IMR-90 (cell line): ENCODE results near the gene ME1. TPM values are rescaled to one million over a fixed set of nuclear protein-coding genes. Genes with fewer than 3 reads are reported as not detected.
A peak's percentile ranks its signal among the peaks of the same experiment; 100 is the strongest.

ENCODE experiments used
- ATAC-seq: fragments of 200-7000 bp; cut with Tn5 transposase; 2 replicates; pipeline ENCODE4 v1.9.1; 2020; ENCODE audit warnings: low read depth, mild to moderate bottlenecking, moderate library complexity
- BruUV-seq: library from RNA; stranded (reverse); fragments of 400-500 nt; replicated peaks from 2 replicates; lab custom pipeline; 2021; lab: Mats Ljungman, UMichigan
- CTCF ChIA-PET: fragments of 300-600 bp; formaldehyde crosslinking; extraction: SDS; loops from one replicate; lab custom pipeline; 2021; ENCODE audit warnings: antibody characterized with exemption; lab: Yijun Ruan, JAX
- POLR2A ChIA-PET: fragments of 300-600 bp; sonication (Branson Sonifier 250); formaldehyde crosslinking; loops from one replicate; lab custom pipeline; 2022; ENCODE audit warnings: antibody characterized with exemption; ENCODE audit not compliant: unreplicated experiment; lab: Charles Lee
- DNase-seq: peaks from one replicate; pipeline ENCODE4 v3.0.0; 2013
- H2AFZ ChIP-seq: replicated peaks from 2 replicates; pipeline ENCODE3; 2013; ENCODE audit warnings: low read length, mild to moderate bottlenecking; ENCODE audit not compliant: poor library complexity
- H2AK5ac ChIP-seq: 2 replicates; pipeline ENCODE4 v1.6.1; 2013; ENCODE audit warnings: low read depth, low read length, inconsistent platforms
- H2AK9ac ChIP-seq: replicated peaks from 2 replicates; pipeline ENCODE3; 2013; ENCODE audit warnings: mild to moderate bottlenecking, low read depth, low read length, moderate library complexity; ENCODE audit not compliant: poor library complexity
- H2BK120ac ChIP-seq: 2 replicates; pipeline ENCODE4 v1.6.1; 2013; ENCODE audit warnings: low read depth, low read length, inconsistent platforms
- H2BK15ac ChIP-seq: 3 replicates; pipeline ENCODE4 v1.6.1; 2013; ENCODE audit warnings: low read depth, low read length, inconsistent platforms
- H2BK20ac ChIP-seq: 2 replicates; pipeline ENCODE4 v1.6.1; 2013; ENCODE audit warnings: low read depth, mild to moderate bottlenecking, inconsistent platforms, low read length, moderate library complexity
- H2BK5ac ChIP-seq: 2 replicates; pipeline ENCODE4 v1.6.1; 2013; ENCODE audit warnings: mild to moderate bottlenecking, low read depth, low read length, inconsistent platforms; ENCODE audit not compliant: poor library complexity, severe bottlenecking
- H3K14ac ChIP-seq: replicated peaks from 2 replicates; pipeline ENCODE4 v1.6.1; 2013; ENCODE audit warnings: low read depth, low read length, inconsistent platforms
- H3K18ac ChIP-seq: 2 replicates; pipeline ENCODE4 v1.6.1; 2013; ENCODE audit warnings: low read depth, low read length, control low read depth
- H3K23ac ChIP-seq: 2 replicates; pipeline ENCODE4 v1.6.1; 2013; ENCODE audit warnings: low read depth, low read length, inconsistent platforms
- H3K27ac ChIP-seq: 2 replicates; pipeline ENCODE4 v1.5.1; 2013; ENCODE audit warnings: mild to moderate bottlenecking, control low read depth, low read length; ENCODE audit not compliant: insufficient read depth
- H3K27me3 ChIP-seq: 2 replicates; pipeline ENCODE4 v1.6.1; 2013; ENCODE audit warnings: low read length; ENCODE audit not compliant: control insufficient read depth, insufficient read depth
- H3K36me3 ChIP-seq: 2 replicates; pipeline ENCODE4 v1.6.1; 2013; ENCODE audit warnings: low read length, mixed read lengths; ENCODE audit not compliant: control insufficient read depth, insufficient read depth
- H3K4ac ChIP-seq: 2 replicates; pipeline ENCODE4 v1.6.1; 2013; ENCODE audit warnings: low read depth, low read length, inconsistent platforms
- H3K4me1 ChIP-seq: 2 replicates; pipeline ENCODE4 v1.6.1; 2013; ENCODE audit warnings: low read length, mixed read lengths; ENCODE audit not compliant: control insufficient read depth, insufficient read depth
- H3K4me2 ChIP-seq: 2 replicates; pipeline ENCODE4 v1.6.1; 2013; ENCODE audit warnings: low read depth, mild to moderate bottlenecking, control low read depth, low read length, moderate library complexity
- H3K4me3 ChIP-seq: 2 replicates; pipeline ENCODE4 v1.5.1; 2013; ENCODE audit warnings: low read depth, mild to moderate bottlenecking, control low read depth, low read length, moderate library complexity; ENCODE audit not compliant: insufficient read depth
- H3K56ac ChIP-seq: 2 replicates; pipeline ENCODE4 v1.6.1; 2013; ENCODE audit warnings: low read length, inconsistent platforms; ENCODE audit not compliant: insufficient read depth; ENCODE audit errors: extremely low read depth
- H3K79me1 ChIP-seq, 2 experiments: 2 replicates each; pipeline ENCODE4 v1.6.1; 2013; ENCODE audit warnings: low read length in 2 of 2, inconsistent platforms in 1 of 2, low read depth in 1 of 2
- H3K9ac ChIP-seq: 2 replicates; pipeline ENCODE4 v1.6.1; 2013; ENCODE audit warnings: low read depth, low read length, control low read depth
- H3K9me1 ChIP-seq: 2 replicates; pipeline ENCODE4 v1.6.1; 2013; ENCODE audit warnings: low read length, inconsistent platforms; ENCODE audit not compliant: insufficient read depth
- H3K9me3 ChIP-seq: 2 replicates; pipeline ENCODE4 v1.6.1; 2013; ENCODE audit warnings: low read length; ENCODE audit not compliant: control insufficient read depth, insufficient read depth
- H4K20me1 ChIP-seq: 2 replicates; pipeline ENCODE4 v1.6.1; 2013; ENCODE audit warnings: low read length, inconsistent platforms; ENCODE audit not compliant: insufficient read depth
- H4K5ac ChIP-seq: 2 replicates; pipeline ENCODE4 v1.6.1; 2013; ENCODE audit warnings: mild to moderate bottlenecking, low read depth, low read length, control low read depth
- H4K8ac ChIP-seq, 2 experiments: 2 replicates each; pipeline ENCODE4 v1.6.1; 2013; ENCODE audit warnings: low read depth in 2 of 2, low read length in 2 of 2, control low read depth in 1 of 2, inconsistent platforms in 1 of 2
- H4K91ac ChIP-seq: 2 replicates; pipeline ENCODE4 v1.6.1; 2013; ENCODE audit warnings: low read depth, low read length, inconsistent platforms; ENCODE audit not compliant: insufficient read depth
- CEBPB ChIP-seq: IDR thresholded peaks from 2 replicates; pipeline ENCODE4 v1.6.1; 2012; ENCODE audit warnings: low read depth, low read length, improper control_type of control experiment
- CHD1 ChIP-seq: IDR thresholded peaks from 2 replicates; pipeline ENCODE4 v1.6.1; 2012; ENCODE audit warnings: low read depth, low read length, improper control_type of control experiment
- CTCF ChIP-seq: conservative IDR thresholded peaks from 2 replicates; pipeline ENCODE4 v1.5.1; 2012; ENCODE audit warnings: mild to moderate bottlenecking, low read depth, low read length, improper control_type of control experiment
- ELK1 ChIP-seq: fragments of 150-350 bp; IDR thresholded peaks from 2 replicates; pipeline ENCODE4 v1.6.1; 2016; ENCODE audit warnings: low read depth, mild to moderate bottlenecking, low read length, moderate library complexity, borderline replicate concordance
- FOS ChIP-seq: fragments of 150-350 bp; IDR thresholded peaks from 2 replicates; pipeline ENCODE4 v1.6.1; 2016; ENCODE audit warnings: low read depth, low read length
- MAFK ChIP-seq: IDR thresholded peaks from 2 replicates; pipeline ENCODE4 v1.6.1; 2012; ENCODE audit warnings: low read depth, low read length, improper control_type of control experiment
- MAZ ChIP-seq: IDR thresholded peaks from 2 replicates; pipeline ENCODE4 v1.6.1; 2012; ENCODE audit warnings: low read depth, mild to moderate bottlenecking, low read length, improper control_type of control experiment, moderate library complexity, borderline replicate concordance
- MXI1 ChIP-seq: IDR thresholded peaks from 2 replicates; pipeline ENCODE4 v1.6.1; 2012; ENCODE audit warnings: low read depth, mild to moderate bottlenecking, low read length, moderate library complexity, borderline replicate concordance
- NFE2L2 ChIP-seq: fragments of 150-350 bp; IDR thresholded peaks from 2 replicates; pipeline ENCODE4 v1.6.1; 2016; ENCODE audit warnings: low read depth, mild to moderate bottlenecking, low read length
- POLR2A ChIP-seq: IDR thresholded peaks from 2 replicates; pipeline ENCODE4 v1.6.1; 2012; ENCODE audit warnings: mild to moderate bottlenecking, low read depth, low read length
- RFX5 ChIP-seq: IDR thresholded peaks from 2 replicates; pipeline ENCODE4 v1.8.0; 2012; ENCODE audit warnings: low read depth, mild to moderate bottlenecking, low read length, moderate library complexity
- SMC3 ChIP-seq: fragments of 150-350 bp; IDR thresholded peaks from 2 replicates; pipeline ENCODE4 v1.6.1; 2016; ENCODE audit warnings: low read depth, mild to moderate bottlenecking, antibody characterized with exemption, low read length, moderate library complexity
- WGBS, 2 experiments: methylation state at CpG; one replicate each; pipeline versions ENCODE4 v1.1.5 to v1.1.7; 2013; ENCODE audit warnings: missing lambda C conversion rate in 2 of 2; ENCODE audit not compliant: insufficient read length in 1 of 2; ENCODE audit errors: extremely low coverage in 2 of 2; 5-methylcytosine and 5-hydroxymethylcytosine counted together
- dilution Hi-C: fragments of 300-500 bp; cut with HindIII; formaldehyde crosslinking; loops from one replicate; pipeline ENCODE4 v1.14.3; 2018; ENCODE audit warnings: low sequenced_read_pairs; ENCODE audit not compliant: unreplicated experiment
- in situ Hi-C: fragments of 300-500 bp; cut with MboI; formaldehyde crosslinking; loops from 3 replicates; pipeline ENCODE4 v1.14.3; 2019; ENCODE audit warnings: low sequenced_read_pairs, inconsistent platforms, mixed read lengths
- intact Hi-C: fragments of 100-400 bp; cut with micrococcal nuclease; formaldehyde crosslinking; loops from 2 replicates; pipeline ENCODE4 v1.10.0; 2022
- polyA plus RNA-seq, 3 experiments: library from polyadenylated mRNA; depleted of rRNA; stranded (reverse); fragments of >200 nt; gene quantifications; 2 replicates each; pipeline ENCODE4 v1.2.3, GENCODE V29; 2012; ENCODE audit warnings: low replicate concordance in 1 of 3
- total RNA-seq: library from RNA; depleted of rRNA; stranded (reverse); fragments of >200 nt; gene quantifications from 2 replicates; pipeline ENCODE4 v1.2.3, GENCODE V29; 2012
- TF ChIP-seq, protein P1 (sequence below): fragments of 150-350 bp; IDR thresholded peaks from 2 replicates; pipeline ENCODE4 v1.6.1; 2017; ENCODE audit warnings: mild to moderate bottlenecking, antibody characterized with exemption, low read length, low read depth

Gene ME1
- total and polyA plus RNA-seq, 2 of the 4 experiments (the other 2 are of a cell fraction) = 21.5 to 24.4 TPM

- peak within 1 kb of the TSS; percentile 97 for H3K9ac ChIP-seq
- peak within 1 kb of the TSS; percentile 79 to 83; a peak in 3 of 4 replicates for H4K8ac ChIP-seq
- H2AK5ac ChIP-seq = peak within 1 kb of the TSS; percentile 52; the same call in 1 of the 2 replicates
- H3K79me1 ChIP-seq = peaks cover 22 to 53% of the 10 kb centered on the region in 2 experiments
- peak; percentile 97 for ATAC-seq
- in situ Hi-C loops = loop anchor here (10.0 kb wide), 1 partner anchor 948 kb away; the partner anchor contains the start of gene IBTK
- dilution Hi-C loops = no loop called here
- H3K4me1 ChIP-seq = peaks cover 12% of the 10 kb centered on the region
- peak within 1 kb of the TSS; percentile 75 for H2BK5ac ChIP-seq
- H3K56ac ChIP-seq = peak within 1 kb of the TSS; percentile 67
- H4K5ac ChIP-seq = peak within 1 kb of the TSS; percentile 79
- H3K9me1 ChIP-seq = peaks cover 18% of the 10 kb centered on the region
- no peaks in the 10 kb centered on the region for H3K27me3 ChIP-seq
- peak within 1 kb of the TSS; percentile 94 for H2AFZ ChIP-seq
- peak within 1 kb of the TSS; percentile 97 for H3K27ac ChIP-seq
- peak within 1 kb of the TSS; percentile 80; the same call in 1 of the 2 replicates for H4K91ac ChIP-seq
- H3K14ac ChIP-seq = peak within 1 kb of the TSS; percentile 95
- no peak within 1 kb of the TSS for H2BK120ac ChIP-seq
- BruUV-seq = TSS peak; percentile 27
- peak within 1 kb of the TSS; percentile 28 for H3K18ac ChIP-seq
- 1% methylated on average over 25 of the region's 88 CpGs; no CpG with 5 or more reads in 1 of the 2 experiments for WGBS, 2 experiments
- intact Hi-C loops = loop anchor here (1.0 kb wide), 1 partner anchor 126 kb away; the partner anchor contains the start of gene DOP1A
- peak within 1 kb of the TSS; percentile 91 for H3K4me3 ChIP-seq
- ChIA-PET POLR2A (interaction anchor here (0.8 kb wide), 1 partner anchor 243 kb away, joined by 3 read pairs; no protein-coding TSS in a partner anchor), CTCF (no interaction called here)
- H3K9me3 ChIP-seq = no peaks in the 10 kb centered on the region
- peak; percentile 84 for DNase-seq
- peak within 1 kb of the TSS; percentile 90 for H3K4ac ChIP-seq
- no peak within 1 kb of the TSS for H2BK15ac ChIP-seq
- peak within 1 kb of the TSS; percentile 81 for H2AK9ac ChIP-seq
- peaks cover 28% of the 10 kb centered on the region for H4K20me1 ChIP-seq
- H3K4me2 ChIP-seq = peak within 1 kb of the TSS; percentile 99
- H3K36me3 ChIP-seq = peaks cover 20% of the 10 kb centered on the region
- no peak within 1 kb of the TSS for H2BK20ac ChIP-seq
- H3K23ac ChIP-seq = peak within 1 kb of the TSS; percentile 92
- no peak for TF ChIP-seq CHD1
- TF ChIP-seq MXI1 = 0 out of 2 replicates have a peak, but pooled peaks have one; percentile 57
- TF ChIP-seq POLR2A = peak; percentile 97
- TF ChIP-seq MAZ = peak; percentile 43; the same call in 1 of the 2 replicates
- no peak for TF ChIP-seq FOS
- no peak for TF ChIP-seq MAFK
- TF ChIP-seq, protein P1, sequence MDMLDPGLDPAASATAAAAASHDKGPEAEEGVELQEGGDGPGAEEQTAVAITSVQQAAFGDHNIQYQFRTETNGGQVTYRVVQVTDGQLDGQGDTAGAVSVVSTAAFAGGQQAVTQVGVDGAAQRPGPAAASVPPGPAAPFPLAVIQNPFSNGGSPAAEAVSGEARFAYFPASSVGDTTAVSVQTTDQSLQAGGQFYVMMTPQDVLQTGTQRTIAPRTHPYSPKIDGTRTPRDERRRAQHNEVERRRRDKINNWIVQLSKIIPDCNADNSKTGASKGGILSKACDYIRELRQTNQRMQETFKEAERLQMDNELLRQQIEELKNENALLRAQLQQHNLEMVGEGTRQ = no peak
- TF ChIP-seq NFE2L2 = no peak
- TF ChIP-seq ELK1 = no peak
- no peak for TF ChIP-seq SMC3
- no peak for TF ChIP-seq CEBPB
- TF ChIP-seq RFX5 = no peak
- TF ChIP-seq CTCF = no peak
Observed at GRCh38 chr6:83192871-83193746, 237.7 kb downstream of the ME1 start, which contains the start of the genes PGM3 and RWDD2A. Gene PGM3, minus strand, starts transcription at chr6:83193265. Its CDS starts 2,253 bp downstream, at chr6:83191012. Gene RWDD2A, plus strand, starts transcription at chr6:83193357. Its CDS starts 1,095 bp downstream, at chr6:83194452.
